Fibroblast of lung (primary cell): Measurements from ENCODE around the gene GSG1. TPM values are rescaled to one million over a fixed set of nuclear protein-coding genes. Genes with fewer than 3 reads are reported as not detected.
A peak's percentile ranks its signal among the peaks of the same experiment; 100 is the strongest.

Experiments used
- DNase-seq, 2 donors: peaks; one replicate each; pipeline versions ENCODE4 v3.0.0 to v3.0.0-alpha.2; 2010; ENCODE audit warnings: low read depth in 2 of 2
- H2AFZ ChIP-seq: 2 replicates; pipeline ENCODE4 v1.5.1; 2012; ENCODE audit warnings: low read length, control low read depth, inconsistent platforms
- H3K27ac ChIP-seq: 2 replicates; pipeline ENCODE4 v1.5.1; 2011; ENCODE audit warnings: low read length, control low read depth; ENCODE audit not compliant: insufficient read depth
- H3K27me3 ChIP-seq: 2 replicates; pipeline ENCODE4 v1.5.1; 2011; ENCODE audit warnings: mild to moderate bottlenecking, low read length; ENCODE audit not compliant: control insufficient read depth, insufficient read depth
- H3K36me3 ChIP-seq: 2 replicates; pipeline ENCODE4 v1.5.1; 2011; ENCODE audit warnings: low read length; ENCODE audit not compliant: control insufficient read depth, insufficient read depth
- H3K4me1 ChIP-seq: 2 replicates; pipeline ENCODE4 v1.5.1; 2011; ENCODE audit warnings: low read length; ENCODE audit not compliant: control insufficient read depth, insufficient read depth; ENCODE audit errors: extremely low read depth
- H3K4me2 ChIP-seq: 2 replicates; pipeline ENCODE4 v1.5.1; 2011; ENCODE audit warnings: low read length, control low read depth; ENCODE audit not compliant: insufficient read depth; ENCODE audit errors: extremely low read depth
- H3K4me3 ChIP-seq, 4 experiments: fragments of 200-600 bp in 1 of 4; sonication (generic) in 1 of 4; replicated peaks in 1 of 4; 2 replicates each; pipeline ENCODE4 v1.5.1; 2011 to 2016; ENCODE audit warnings: low read length in 4 of 4, low read depth in 3 of 4, mild to moderate bottlenecking in 3 of 4, control low read depth in 2 of 4, inconsistent platforms in 1 of 4, mixed read lengths in 1 of 4; ENCODE audit not compliant: insufficient read depth in 1 of 4; ENCODE audit errors: control extremely low read depth in 1 of 4
- H3K79me2 ChIP-seq: 2 replicates; pipeline ENCODE4 v1.5.1; 2012; ENCODE audit warnings: mild to moderate bottlenecking, low read length, inconsistent platforms; ENCODE audit not compliant: control insufficient read depth, insufficient read depth
- H3K9ac ChIP-seq: 2 replicates; pipeline ENCODE4 v1.5.1; 2011; ENCODE audit warnings: mild to moderate bottlenecking, low read length, control low read depth; ENCODE audit not compliant: insufficient read depth
- H3K9me3 ChIP-seq: 2 replicates; pipeline ENCODE4 v1.5.1; 2012; ENCODE audit warnings: low read depth, low read length; ENCODE audit not compliant: control insufficient read depth, insufficient read depth
- H4K20me1 ChIP-seq: 2 replicates; pipeline ENCODE4 v1.5.1; 2011; ENCODE audit warnings: low read length; ENCODE audit not compliant: control insufficient read depth, insufficient read depth; ENCODE audit errors: extremely low read depth
- CTCF ChIP-seq, 2 donors: IDR thresholded peaks in 1 of 2; conservative IDR thresholded peaks in 1 of 2; 1 replicate in 1 of 2; 2 replicates in 1 of 2; pipeline ENCODE4 v1.5.1; 2011 to 2012; ENCODE audit warnings: low read length in 2 of 2, control low read depth in 1 of 2, inconsistent platforms in 1 of 2, low read depth in 1 of 2, mild to moderate bottlenecking in 1 of 2
- EZH2 ChIP-seq: IDR thresholded peaks from 2 replicates; pipeline ENCODE4 v1.5.1; 2012; ENCODE audit warnings: low read length, control low read depth, mild to moderate bottlenecking; ENCODE audit errors: missing control alignments
- polyA plus RNA-seq, 2 donors: library from polyadenylated mRNA; depleted of rRNA in 1 of 2; stranded (reverse) in 1 of 2; unstranded in 1 of 2; fragments of >200 nt; gene quantifications; 2 replicates each; pipeline ENCODE4 v1.2.1, GENCODE V29; 2011 to 2012; ENCODE audit warnings: missing spikeins in 1 of 2
- total RNA-seq: library from RNA; depleted of rRNA; stranded (reverse); fragments of >200 nt; gene quantifications from 2 replicates; pipeline ENCODE4 v1.2.1, GENCODE V29; 2014

The GSG1 gene
- total and polyA plus RNA-seq, 2 donors (not counting 1 experiment from before 2014, with no cell fraction given) = 0.66 to 0.93 TPM

- Histone ChIP-seq H3K9me3 (no peaks in the 10 kb centered on the region), H3K27me3 (no peaks in the 10 kb centered on the region), H4K20me1 (no peaks in the 10 kb centered on the region), H3K36me3 (no peaks in the 10 kb centered on the region), H3K4me2 (no peak overlapping the region), H3K4me3 (no peak overlapping the region), H3K79me2 (no peaks in the 10 kb centered on the region), H3K27ac (no peak overlapping the region), H3K4me1 (no peaks in the 10 kb centered on the region), H3K9ac (no peak overlapping the region), H2AFZ (no peak overlapping the region)
- TF ChIP-seq EZH2 (no peak), CTCF (conservative IDR thresholded peaks at IDR 0.05 in 1 of 2, IDR thresholded peaks at IDR 0.05 in 1 of 2; ENCODE audit: low read depth in 1 of 2, low read length in 2 of 2) (no peak)
- DNase-seq = no peak
Measured at GRCh38 chr12:13142747-13143146, 39.3 kb upstream of the GSG1 start.

DNA sequence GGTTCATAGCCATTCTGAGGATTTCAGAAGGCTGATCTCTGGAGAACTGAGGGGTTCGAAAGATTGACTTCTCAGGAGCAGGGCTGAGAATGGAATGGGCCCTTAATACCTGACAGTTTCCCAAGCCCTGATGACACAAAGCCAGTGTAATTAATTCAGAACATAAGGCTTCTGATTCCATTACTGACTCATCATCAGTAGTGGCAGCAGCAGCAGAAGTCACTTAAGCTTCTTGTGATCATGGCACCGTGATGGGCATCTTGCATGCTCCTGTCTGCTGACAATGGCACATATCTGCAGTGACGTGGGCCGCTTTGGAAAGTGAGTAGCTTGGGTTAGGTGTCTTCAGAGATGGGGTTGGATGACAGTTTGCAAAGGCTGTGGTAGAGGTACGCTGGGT, 38.2 kb upstream of the GSG1 start:
- Histone ChIP-seq H3K79me2 (no peaks in the 10 kb centered on the region), H3K27ac (no peak overlapping the region), H3K4me3 (no peak overlapping the region), H3K4me2 (no peak overlapping the region), H2AFZ (no peak overlapping the region), H4K20me1 (no peaks in the 10 kb centered on the region), H3K4me1 (peaks cover 4% of the 10 kb centered on the region), H3K27me3 (no peaks in the 10 kb centered on the region), H3K36me3 (no peaks in the 10 kb centered on the region), H3K9ac (no peak overlapping the region), H3K9me3 (no peaks in the 10 kb centered on the region)
- TF ChIP-seq CTCF (conservative IDR thresholded peaks at IDR 0.05 in 1 of 2, IDR thresholded peaks at IDR 0.05 in 1 of 2; ENCODE audit: low read depth in 1 of 2, low read length in 2 of 2) = no peak
- TF ChIP-seq EZH2 = no peak
- no peak for DNase-seq

GRCh38 chr12:13135371-13136178, 32.1 kb upstream of the GSG1 start:
- peak; percentile 88 to 92 for DNase-seq
- peak overlapping the region; percentile 30 for H2AFZ ChIP-seq
- no peaks in the 10 kb centered on the region for H3K27me3 ChIP-seq
- H3K9ac ChIP-seq = no peak overlapping the region
- TF ChIP-seq CTCF (conservative IDR thresholded peaks at IDR 0.05 in 1 of 2, IDR thresholded peaks at IDR 0.05 in 1 of 2; ENCODE audit: low read depth in 1 of 2, low read length in 2 of 2) (peak in 1 of 2 donors; percentile 43), EZH2 (no peak)
- no peaks in the 10 kb centered on the region for H3K79me2 ChIP-seq
- H3K9me3 ChIP-seq = no peaks in the 10 kb centered on the region
- no peak overlapping the region for H3K4me2 ChIP-seq
- peaks cover 10% of the 10 kb centered on the region for H3K4me1 ChIP-seq
- H4K20me1 ChIP-seq = no peaks in the 10 kb centered on the region
- H3K4me3 ChIP-seq = no peak overlapping the region
- H3K36me3 ChIP-seq = no peaks in the 10 kb centered on the region
- H3K27ac ChIP-seq = peak overlapping the region; percentile 29
